Endodermal cell (in vitro differentiated cells): ENCODE results near the gene TLX1. TPM values are rescaled to one million over a fixed set of nuclear protein-coding genes. Genes with fewer than 3 reads are reported as not detected.

Source experiments
- DNase-seq: peaks from one replicate; pipeline ENCODE4 v3.0.0-alpha.2; 2017
- H3K27ac ChIP-seq: 2 replicates; pipeline ENCODE4 v1.5.1; 2013; ENCODE audit warnings: mild to moderate bottlenecking, low read depth, low read length, moderate library complexity
- H3K27me3 ChIP-seq: 2 replicates; pipeline ENCODE4 v1.6.1; 2013; ENCODE audit warnings: mild to moderate bottlenecking, low read length, moderate library complexity; ENCODE audit not compliant: insufficient read depth, control insufficient read depth, poor library complexity, severe bottlenecking
- H3K36me3 ChIP-seq: 2 replicates; pipeline ENCODE4 v1.7.0; 2013; ENCODE audit warnings: mild to moderate bottlenecking, low read length, moderate library complexity; ENCODE audit not compliant: control insufficient read depth, insufficient read depth
- H3K4me1 ChIP-seq: one replicate; pipeline ENCODE4 v1.7.0; 2013; ENCODE audit warnings: low read length; ENCODE audit not compliant: control insufficient read depth, insufficient read depth
- H3K4me3 ChIP-seq: 2 replicates; pipeline ENCODE4 v1.5.1; 2013; ENCODE audit warnings: mild to moderate bottlenecking, low read length, moderate library complexity
- H3K9ac ChIP-seq: 2 replicates; pipeline ENCODE4 v1.6.1; 2013; ENCODE audit warnings: mild to moderate bottlenecking, low read length, moderate library complexity; ENCODE audit not compliant: poor library complexity, severe bottlenecking; ENCODE audit errors: extremely low read depth
- H3K9me3 ChIP-seq: 2 replicates; pipeline ENCODE4 v1.6.1; 2013; ENCODE audit warnings: mild to moderate bottlenecking, low read length, moderate library complexity; ENCODE audit not compliant: control insufficient read depth
- H3K27ac Mint-ChIP-seq: 2 replicates; pipeline ENCODE4 v1.8.0; 2020; ENCODE audit warnings: mixed read lengths
- H3K27me3 Mint-ChIP-seq: 2 replicates; pipeline ENCODE4 v1.8.0; 2021; ENCODE audit warnings: mild to moderate bottlenecking, mixed read lengths; ENCODE audit not compliant: insufficient read depth
- H3K36me3 Mint-ChIP-seq: 2 replicates; pipeline ENCODE4 v1.8.0; 2020; ENCODE audit warnings: low read depth, mixed read lengths
- H3K4me1 Mint-ChIP-seq: 2 replicates; pipeline ENCODE4 v1.8.0; 2020; ENCODE audit warnings: mixed read lengths
- H3K4me3 Mint-ChIP-seq: 2 replicates; pipeline ENCODE4 v1.8.0; 2020; ENCODE audit warnings: mild to moderate bottlenecking, moderate library complexity, mixed read lengths
- H3K9me3 Mint-ChIP-seq: 2 replicates; pipeline ENCODE4 v1.8.0; 2020; ENCODE audit warnings: mild to moderate bottlenecking, mixed read lengths
- WGBS, 2 experiments: methylation state at CpG; one replicate each; pipeline versions ENCODE4 v1.1.5 to v1.1.7; 2013; ENCODE audit warnings: missing lambda C conversion rate in 2 of 2, mixed read lengths in 1 of 2; ENCODE audit not compliant: insufficient coverage in 1 of 2, insufficient read length in 1 of 2; 5-methylcytosine and 5-hydroxymethylcytosine counted together
- total RNA-seq, 2 donors: library from RNA; stranded (reverse); fragmentation: NEBNext Ultra II Directional in 1 of 2; extraction: Animal tissue kit (Norgen Biotek cat#: 25700) in 1 of 2; gene quantifications; 2 replicates in 1 of 2; 3 replicates in 1 of 2; pipeline ENCODE4 v1.2.1, GENCODE V29; 2021
- TF ChIP-seq, protein P1 (sequence below): fragments of 200-600 bp; sonication (generic); conservative IDR thresholded peaks from 2 replicates; pipeline ENCODE4 v1.5.0; 2021; ENCODE audit warnings: antibody characterized with exemption, mild to moderate bottlenecking

TLX1 gene
- total RNA-seq, 2 donors from 2014 or later: not detected

DNA sequence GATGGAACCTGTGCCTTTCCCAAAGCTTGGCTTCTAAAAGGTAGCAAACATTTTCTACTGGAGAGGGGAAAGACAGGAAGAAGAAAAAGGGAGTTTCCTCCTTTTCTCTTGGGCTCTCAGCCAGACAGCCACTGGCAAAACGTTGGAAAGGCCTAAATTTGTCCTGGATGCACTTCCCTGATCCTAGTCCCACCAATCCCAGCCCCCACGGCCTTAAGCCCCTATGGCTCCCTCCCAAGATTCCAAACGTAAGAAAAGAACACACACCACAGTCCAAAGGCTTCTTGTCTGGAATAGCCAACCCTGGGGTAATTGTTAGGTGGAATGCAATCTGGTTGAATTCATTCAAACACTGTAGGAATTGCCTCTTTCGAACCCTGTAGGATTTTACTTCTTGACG, 959 bp upstream of the TLX1 start:
- Mint-ChIP-seq H3K27me3 (peaks cover 98% of the 10 kb centered on the region), H3K4me3 (no peak overlapping the region)

DNA sequence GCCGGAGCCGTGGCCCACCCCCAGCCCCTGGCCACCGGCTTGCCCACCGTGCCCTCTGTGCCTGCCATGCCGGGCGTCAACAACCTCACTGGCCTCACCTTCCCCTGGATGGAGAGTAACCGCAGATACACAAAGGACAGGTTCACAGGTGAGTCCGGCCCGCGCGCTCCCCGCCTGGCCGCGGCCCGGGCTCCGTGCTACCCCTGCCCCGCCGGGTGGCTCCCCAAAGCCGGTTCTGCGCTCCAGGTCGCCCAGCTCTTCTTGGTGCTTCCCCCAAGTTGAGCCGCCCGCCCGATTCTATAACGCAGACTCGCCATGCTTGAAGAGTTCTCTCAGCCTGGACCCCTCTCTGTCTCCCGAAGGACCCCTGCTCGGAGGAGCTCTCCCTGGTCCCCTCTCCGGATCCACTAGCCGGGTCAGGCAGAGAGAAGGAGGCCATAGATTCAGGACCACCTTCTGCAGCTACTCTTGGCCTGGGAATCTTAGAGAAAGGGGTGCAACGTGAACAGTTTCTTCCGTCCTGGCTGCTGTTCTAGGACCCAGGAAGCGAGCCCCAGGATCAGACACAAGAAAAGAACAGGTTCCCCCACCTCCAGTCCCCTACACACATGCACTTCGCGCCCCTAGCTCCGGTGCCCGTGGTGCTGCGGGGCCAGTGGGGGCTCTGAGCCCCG, 999 bp downstream of the TLX1 start:
- Mint-ChIP-seq H3K4me3 (no peak overlapping the region), H3K36me3 (no peaks in the 10 kb centered on the region), H3K4me1 (peaks cover 19% of the 10 kb centered on the region), H3K9me3 (no peaks in the 10 kb centered on the region), H3K27ac (no peak overlapping the region), H3K27me3 (peaks cover 98% of the 10 kb centered on the region)
- H3K27me3 ChIP-seq: peaks cover 100% of the 10 kb centered on the region
- no peaks in the 10 kb centered on the region for H3K4me1 ChIP-seq
- DNase-seq: peak; percentile 74
- no peak overlapping the region for H3K4me3 ChIP-seq
- no peak overlapping the region for H3K9ac ChIP-seq
- 2 to 5% methylated on average over 23 to 39 of the region's 39 CpGs for WGBS, 2 experiments
- no peaks in the 10 kb centered on the region for H3K36me3 ChIP-seq
- no peak overlapping the region for H3K27ac ChIP-seq
- H3K9me3 ChIP-seq: no peaks in the 10 kb centered on the region
- TF ChIP-seq, protein P1, sequence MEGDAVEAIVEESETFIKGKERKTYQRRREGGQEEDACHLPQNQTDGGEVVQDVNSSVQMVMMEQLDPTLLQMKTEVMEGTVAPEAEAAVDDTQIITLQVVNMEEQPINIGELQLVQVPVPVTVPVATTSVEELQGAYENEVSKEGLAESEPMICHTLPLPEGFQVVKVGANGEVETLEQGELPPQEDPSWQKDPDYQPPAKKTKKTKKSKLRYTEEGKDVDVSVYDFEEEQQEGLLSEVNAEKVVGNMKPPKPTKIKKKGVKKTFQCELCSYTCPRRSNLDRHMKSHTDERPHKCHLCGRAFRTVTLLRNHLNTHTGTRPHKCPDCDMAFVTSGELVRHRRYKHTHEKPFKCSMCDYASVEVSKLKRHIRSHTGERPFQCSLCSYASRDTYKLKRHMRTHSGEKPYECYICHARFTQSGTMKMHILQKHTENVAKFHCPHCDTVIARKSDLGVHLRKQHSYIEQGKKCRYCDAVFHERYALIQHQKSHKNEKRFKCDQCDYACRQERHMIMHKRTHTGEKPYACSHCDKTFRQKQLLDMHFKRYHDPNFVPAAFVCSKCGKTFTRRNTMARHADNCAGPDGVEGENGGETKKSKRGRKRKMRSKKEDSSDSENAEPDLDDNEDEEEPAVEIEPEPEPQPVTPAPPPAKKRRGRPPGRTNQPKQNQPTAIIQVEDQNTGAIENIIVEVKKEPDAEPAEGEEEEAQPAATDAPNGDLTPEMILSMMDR: no peak

More for the DNA sequence above, 959 bp upstream of the TLX1 start:
- H3K27me3 ChIP-seq: peaks cover 100% of the 10 kb centered on the region
- H3K9ac ChIP-seq: no peak overlapping the region
- Mint-ChIP-seq H3K4me1 (peaks cover 10% of the 10 kb centered on the region), H3K9me3 (no peaks in the 10 kb centered on the region), H3K27ac (no peak overlapping the region), H3K36me3 (no peaks in the 10 kb centered on the region)
- H3K4me1 ChIP-seq: no peaks in the 10 kb centered on the region
- TF ChIP-seq, protein P1: no peak
- no peaks in the 10 kb centered on the region for H3K36me3 ChIP-seq
- H3K27ac ChIP-seq: no peak overlapping the region
- H3K4me3 ChIP-seq: no peak overlapping the region
- no peak for DNase-seq
- H3K9me3 ChIP-seq: no peaks in the 10 kb centered on the region
- 36 to 40% methylated on average over 3 to 5 of the region's 5 CpGs for WGBS, 2 experiments

DNA sequence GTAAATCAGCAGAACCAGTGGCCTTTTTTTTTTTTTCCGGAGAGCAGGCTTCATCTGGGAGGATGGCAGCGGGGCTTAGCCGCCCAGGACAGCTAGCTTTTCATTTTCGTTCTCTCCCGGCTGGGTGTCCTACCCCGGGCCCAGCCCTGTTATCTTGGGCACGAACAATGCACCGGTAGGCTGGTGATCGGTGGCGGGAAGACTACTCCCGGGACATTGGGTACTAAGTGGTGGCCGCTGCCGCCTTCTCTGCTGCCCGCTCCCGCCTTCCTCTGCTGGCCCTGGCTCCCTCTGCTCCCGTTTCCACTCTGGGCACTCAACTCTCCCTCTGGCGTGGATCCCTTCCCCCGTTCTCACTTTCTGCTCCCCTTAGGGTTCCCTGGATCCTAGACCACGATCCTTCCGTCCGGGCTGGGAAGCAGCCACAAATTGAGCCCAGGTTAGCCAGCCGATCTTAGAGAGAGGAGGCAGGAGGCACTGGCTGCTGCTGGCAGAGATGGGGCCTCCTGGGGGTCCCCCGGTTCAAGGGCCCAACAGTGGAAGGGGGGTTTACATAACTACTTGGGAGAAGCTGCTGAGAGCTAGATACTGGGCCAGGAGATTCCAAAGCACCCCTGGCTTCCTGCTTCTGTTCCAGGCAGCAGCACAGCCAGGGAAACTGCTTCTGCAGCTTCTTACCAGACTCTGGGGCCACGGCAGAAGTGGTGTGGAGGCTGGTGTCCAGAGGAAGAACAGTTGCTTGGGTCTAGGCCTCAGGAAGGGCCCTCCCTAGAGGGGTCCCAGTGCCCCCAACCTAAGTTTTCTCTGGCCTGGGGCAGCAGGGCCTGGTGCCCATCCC, 1.8 kb downstream of the TLX1 start:
- no peaks in the 10 kb centered on the region for H3K9me3 Mint-ChIP-seq
- no peaks in the 10 kb centered on the region for H3K36me3 Mint-ChIP-seq
- no peaks in the 10 kb centered on the region for H3K36me3 ChIP-seq
- peak; percentile 59 for DNase-seq
- no peak overlapping the region for H3K27ac Mint-ChIP-seq
- H3K27ac ChIP-seq: no peak overlapping the region
- WGBS, 2 experiments: 5 to 15% methylated on average over 6 to 24 of the region's 24 CpGs
- no peak overlapping the region for H3K9ac ChIP-seq
- H3K4me1 Mint-ChIP-seq: peaks cover 19% of the 10 kb centered on the region
- H3K4me3 ChIP-seq: no peak overlapping the region
- TF ChIP-seq, protein P1: no peak
- no peaks in the 10 kb centered on the region for H3K4me1 ChIP-seq
- no peak overlapping the region for H3K4me3 Mint-ChIP-seq
- no peaks in the 10 kb centered on the region for H3K9me3 ChIP-seq
- peaks cover 100% of the 10 kb centered on the region for H3K27me3 ChIP-seq
- H3K27me3 Mint-ChIP-seq: peaks cover 99% of the 10 kb centered on the region
